Mesenchymal stem cell (in vitro differentiated cells and primary cell): ENCODE results near the gene SETD3.
A peak's percentile ranks its signal among the peaks of the same experiment; 100 is the strongest.

ENCODE experiments used
- DNase-seq: peaks from one replicate; pipeline ENCODE4 v3.0.0-alpha.2; 2013
- H2AFZ ChIP-seq: one replicate; pipeline ENCODE4 v1.6.1; 2013; ENCODE audit warnings: low read depth, mild to moderate bottlenecking, control low read depth, inconsistent platforms, low read length, moderate library complexity
- H2AK5ac ChIP-seq: 2 replicates; pipeline ENCODE4 v1.6.1; 2013; ENCODE audit warnings: low read length, moderate library complexity, mild to moderate bottlenecking, inconsistent platforms; ENCODE audit not compliant: severe bottlenecking
- H2BK120ac ChIP-seq: one replicate; pipeline ENCODE4 v1.6.1; 2013; ENCODE audit warnings: low read depth, mild to moderate bottlenecking, inconsistent platforms, low read length, moderate library complexity
- H2BK12ac ChIP-seq, 2 experiments: one replicate each; pipeline ENCODE4 v1.6.1; 2013; ENCODE audit warnings: inconsistent platforms in 2 of 2, low read length in 2 of 2, mild to moderate bottlenecking in 2 of 2, moderate library complexity in 2 of 2, control low read depth in 1 of 2
- H2BK15ac ChIP-seq: one replicate; pipeline ENCODE4 v1.6.1; 2013; ENCODE audit warnings: mild to moderate bottlenecking, low read depth, inconsistent platforms; ENCODE audit not compliant: poor library complexity, severe bottlenecking
- H2BK5ac ChIP-seq: 2 replicates; pipeline ENCODE4 v1.6.1; 2013; ENCODE audit warnings: low read depth, mild to moderate bottlenecking, low read length, control low read depth, inconsistent platforms; ENCODE audit not compliant: poor library complexity, severe bottlenecking
- H3K14ac ChIP-seq, 2 experiments: one replicate each; pipeline ENCODE4 v1.6.1; 2013; ENCODE audit warnings: inconsistent platforms in 2 of 2, low read length in 2 of 2, control low read depth in 1 of 2, mild to moderate bottlenecking in 1 of 2, moderate library complexity in 1 of 2
- H3K18ac ChIP-seq, 2 experiments: one replicate each; pipeline ENCODE4 v1.6.1; 2013; ENCODE audit warnings: inconsistent platforms in 2 of 2, low read length in 2 of 2, control low read depth in 1 of 2, low read depth in 1 of 2, mild to moderate bottlenecking in 1 of 2
- H3K23ac ChIP-seq, 2 experiments: one replicate each; pipeline ENCODE4 v1.6.1; 2013; ENCODE audit warnings: inconsistent platforms in 2 of 2, low read length in 2 of 2, mild to moderate bottlenecking in 2 of 2, moderate library complexity in 2 of 2, control low read depth in 1 of 2
- H3K27ac ChIP-seq: 2 replicates; pipeline ENCODE4 v1.5.1; 2013; ENCODE audit warnings: mild to moderate bottlenecking, moderate library complexity, low read length, control low read depth, inconsistent platforms; ENCODE audit not compliant: poor library complexity, severe bottlenecking
- H3K27me3 ChIP-seq, 2 experiments: 2 replicates each; pipeline versions ENCODE4 v1.6.1 to v1.7.0; 2013; ENCODE audit warnings: low read length in 2 of 2, mild to moderate bottlenecking in 2 of 2, moderate library complexity in 2 of 2, control low read depth in 1 of 2, inconsistent platforms in 1 of 2; ENCODE audit not compliant: control insufficient read depth in 1 of 2, insufficient read depth in 1 of 2
- H3K36me3 ChIP-seq, 2 experiments: 2 replicates each; pipeline versions ENCODE4 v1.6.1 to v1.7.0; 2013; ENCODE audit warnings: low read length in 2 of 2, control low read depth in 1 of 2, inconsistent platforms in 1 of 2, low read depth in 1 of 2, mild to moderate bottlenecking in 1 of 2; ENCODE audit not compliant: insufficient read depth in 2 of 2, control insufficient read depth in 1 of 2
- H3K4ac ChIP-seq, 2 experiments: one replicate each; pipeline ENCODE4 v1.6.1; 2013; ENCODE audit warnings: inconsistent platforms in 2 of 2, low read length in 2 of 2, mild to moderate bottlenecking in 2 of 2, moderate library complexity in 2 of 2, control low read depth in 1 of 2, low read depth in 1 of 2
- H3K4me1 ChIP-seq: 2 replicates; pipeline ENCODE4 v1.6.1; 2013; ENCODE audit warnings: low read depth, low read length, control low read depth; ENCODE audit not compliant: control insufficient read depth, insufficient read depth
- H3K4me2 ChIP-seq: 2 replicates; pipeline ENCODE4 v1.6.1; 2013; ENCODE audit warnings: low read length, mild to moderate bottlenecking, inconsistent platforms; ENCODE audit not compliant: poor library complexity, severe bottlenecking
- H3K4me3 ChIP-seq, 2 experiments: 2 replicates each; pipeline versions ENCODE4 v1.5.1 to v1.7.0; 2013; ENCODE audit warnings: low read length in 2 of 2, mild to moderate bottlenecking in 2 of 2, control low read depth in 1 of 2, low read depth in 1 of 2; ENCODE audit not compliant: insufficient read depth in 1 of 2
- H3K79me1 ChIP-seq: replicated peaks from 2 replicates; pipeline ENCODE4 v1.6.1; 2013; ENCODE audit warnings: mild to moderate bottlenecking, control low read depth, low read length, inconsistent platforms; ENCODE audit not compliant: poor library complexity, severe bottlenecking
- H3K9ac ChIP-seq: 2 replicates; pipeline ENCODE4 v1.7.0; 2013; ENCODE audit warnings: mild to moderate bottlenecking, low read length, moderate library complexity
- H3K9me3 ChIP-seq: 2 replicates; pipeline ENCODE4 v1.7.0; 2013; ENCODE audit warnings: mild to moderate bottlenecking, low read length; ENCODE audit not compliant: control insufficient read depth
- H4K8ac ChIP-seq: one replicate; pipeline ENCODE4 v1.6.1; 2013; ENCODE audit warnings: inconsistent platforms, mild to moderate bottlenecking, low read length, moderate library complexity
- H4K91ac ChIP-seq: one replicate; pipeline ENCODE4 v1.6.1; 2013; ENCODE audit warnings: mild to moderate bottlenecking, low read length, inconsistent platforms
- whole genome bisulfite sequencing: methylation state at CpG from one replicate; pipeline ENCODE4 v1.1.7; 2013; ENCODE audit warnings: mixed read lengths; 5-methylcytosine and 5-hydroxymethylcytosine counted together

The SETD3 gene

DNA sequence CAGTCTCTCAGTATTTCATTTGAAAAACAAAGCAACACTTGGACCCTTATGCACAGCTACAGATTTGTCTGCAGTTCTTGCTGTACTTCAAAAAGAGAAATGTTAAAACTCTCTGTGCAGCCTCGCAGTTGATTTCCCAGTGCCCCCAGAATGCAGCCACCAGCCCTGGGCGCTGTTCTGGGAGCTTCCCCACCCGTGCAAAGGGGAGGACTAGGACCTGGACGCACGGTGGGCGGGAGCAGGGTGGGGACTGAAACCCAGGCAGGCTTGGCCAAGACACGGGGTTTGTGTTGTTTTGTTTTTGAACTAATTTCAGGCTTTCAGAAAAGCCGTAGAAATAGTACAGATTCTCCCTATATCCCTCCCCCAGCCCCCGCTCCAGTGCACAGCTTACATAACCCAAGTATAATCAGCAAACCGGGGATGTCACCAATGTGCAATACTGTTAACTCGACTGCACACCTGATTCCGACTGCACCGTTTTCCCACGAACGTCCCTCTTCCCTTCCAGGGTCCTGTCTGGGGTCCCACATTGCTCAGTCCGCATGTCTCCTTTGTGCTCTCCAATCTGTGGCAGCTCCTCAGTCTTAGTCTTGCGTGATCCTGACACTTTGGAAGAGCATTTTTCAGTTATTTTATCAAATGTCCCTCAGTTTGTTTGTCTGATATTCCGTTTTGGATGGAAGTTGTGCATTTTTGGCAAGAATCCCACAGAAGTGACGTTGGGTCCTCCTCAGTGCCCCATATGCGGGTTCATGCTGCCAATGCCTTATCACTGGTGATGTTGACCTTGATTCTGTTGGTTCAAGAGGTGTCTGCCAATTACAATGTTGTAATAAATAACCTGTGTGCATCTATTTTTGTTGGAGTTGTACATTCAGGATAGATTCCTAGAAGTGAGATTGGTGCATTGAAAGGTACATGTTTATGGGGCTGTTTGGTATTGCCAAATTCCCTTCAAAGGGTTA is 95.9 kb downstream of the SETD3 start:
- no peak for DNase-seq
- no peak overlapping the region for H3K4ac ChIP-seq
- no peak overlapping the region for H2AK5ac ChIP-seq
- no peak overlapping the region for H4K8ac ChIP-seq
- H3K4me1 ChIP-seq = peaks cover 11% of the 10 kb centered on the region
- no peak overlapping the region for H3K14ac ChIP-seq
- no peak overlapping the region for H3K27ac ChIP-seq
- H3K79me1 ChIP-seq = peaks cover 1% of the 10 kb centered on the region
- H3K36me3 ChIP-seq = no peaks in the 10 kb centered on the region
- no peak overlapping the region for H2BK5ac ChIP-seq
- H2BK15ac ChIP-seq = no peak overlapping the region
- H2BK120ac ChIP-seq = no peak overlapping the region
- no peak overlapping the region for H3K9ac ChIP-seq
- H3K23ac ChIP-seq = no peak overlapping the region
- H4K91ac ChIP-seq = no peak overlapping the region
- peaks cover 23 to 67% of the 10 kb centered on the region in 2 experiments for H3K27me3 ChIP-seq
- 85% methylated on average over 20 of the region's 20 CpGs for WGBS
- H3K4me3 ChIP-seq = no peak overlapping the region
- H3K4me2 ChIP-seq = no peak overlapping the region
- peaks cover 4% of the 10 kb centered on the region for H3K9me3 ChIP-seq
- no peak overlapping the region for H2BK12ac ChIP-seq
- no peak overlapping the region for H3K18ac ChIP-seq
- H2AFZ ChIP-seq = no peak overlapping the region

DNA sequence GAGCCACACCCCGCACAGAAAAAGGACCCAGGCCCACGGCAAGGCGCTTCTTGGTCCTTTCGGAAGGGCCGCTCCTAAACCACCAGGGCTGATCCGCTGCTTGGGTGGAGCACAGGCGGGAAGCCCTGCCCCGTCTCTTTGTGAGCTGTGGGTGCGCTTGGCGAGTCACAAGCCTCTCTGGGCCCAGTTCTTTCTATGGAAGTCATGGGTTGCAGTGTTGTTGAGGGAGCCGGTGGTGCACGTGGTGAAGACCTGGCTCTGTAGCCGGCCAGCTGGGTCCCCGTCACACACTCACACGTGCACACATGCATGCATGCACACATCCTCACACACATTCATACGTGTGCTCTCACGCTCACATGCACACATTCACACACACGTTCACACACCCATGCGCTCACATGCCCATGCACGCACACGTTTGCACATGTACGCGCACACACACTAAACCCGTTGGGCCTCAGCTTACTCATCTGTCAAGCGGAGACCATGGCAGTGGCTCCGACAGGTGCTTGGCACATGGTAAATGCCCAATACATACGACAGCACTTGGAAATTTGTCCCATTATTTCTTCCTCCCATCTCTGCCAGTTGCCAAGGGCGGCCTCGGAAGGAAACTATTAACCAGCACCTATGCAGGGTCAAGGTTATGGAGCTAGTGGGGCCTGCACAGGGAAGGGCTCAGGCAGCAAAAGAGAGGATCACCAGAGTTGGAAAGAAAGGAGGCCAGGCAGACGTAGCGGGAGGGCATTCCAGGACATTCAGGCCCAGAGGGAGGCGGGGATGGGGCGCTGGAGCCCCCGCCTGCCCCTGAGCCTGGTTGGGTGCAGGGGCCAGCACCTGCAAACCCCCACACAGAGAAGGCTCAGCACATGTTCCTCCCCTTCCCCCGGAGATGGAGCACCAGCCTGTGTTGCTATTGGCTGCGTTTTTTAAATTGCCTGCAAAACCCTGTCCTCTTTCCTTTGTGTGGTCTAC is 96.9 kb downstream of the SETD3 start:
- no peak overlapping the region for H4K8ac ChIP-seq
- 93% methylated on average over 35 of the region's 36 CpGs for WGBS
- no peak overlapping the region for H2AK5ac ChIP-seq
- H2BK12ac ChIP-seq = no peak overlapping the region
- H2BK5ac ChIP-seq = no peak overlapping the region
- peaks cover 4% of the 10 kb centered on the region for H3K9me3 ChIP-seq
- no peak overlapping the region for H2BK120ac ChIP-seq
- no peak overlapping the region for H3K14ac ChIP-seq
- no peak overlapping the region for H3K27ac ChIP-seq
- peaks cover 9% of the 10 kb centered on the region for H3K4me1 ChIP-seq
- H4K91ac ChIP-seq = no peak overlapping the region
- H3K9ac ChIP-seq = no peak overlapping the region
- no peak overlapping the region for H3K4me2 ChIP-seq
- peaks cover 23 to 67% of the 10 kb centered on the region in 2 experiments for H3K27me3 ChIP-seq
- no peak overlapping the region for H3K23ac ChIP-seq
- no peak for DNase-seq
- H3K79me1 ChIP-seq = no peaks in the 10 kb centered on the region
- H2AFZ ChIP-seq = no peak overlapping the region
- H3K36me3 ChIP-seq = no peaks in the 10 kb centered on the region
- no peak overlapping the region for H3K18ac ChIP-seq
- no peak overlapping the region for H3K4me3 ChIP-seq
- H2BK15ac ChIP-seq = no peak overlapping the region
- H3K4ac ChIP-seq = no peak overlapping the region

DNA sequence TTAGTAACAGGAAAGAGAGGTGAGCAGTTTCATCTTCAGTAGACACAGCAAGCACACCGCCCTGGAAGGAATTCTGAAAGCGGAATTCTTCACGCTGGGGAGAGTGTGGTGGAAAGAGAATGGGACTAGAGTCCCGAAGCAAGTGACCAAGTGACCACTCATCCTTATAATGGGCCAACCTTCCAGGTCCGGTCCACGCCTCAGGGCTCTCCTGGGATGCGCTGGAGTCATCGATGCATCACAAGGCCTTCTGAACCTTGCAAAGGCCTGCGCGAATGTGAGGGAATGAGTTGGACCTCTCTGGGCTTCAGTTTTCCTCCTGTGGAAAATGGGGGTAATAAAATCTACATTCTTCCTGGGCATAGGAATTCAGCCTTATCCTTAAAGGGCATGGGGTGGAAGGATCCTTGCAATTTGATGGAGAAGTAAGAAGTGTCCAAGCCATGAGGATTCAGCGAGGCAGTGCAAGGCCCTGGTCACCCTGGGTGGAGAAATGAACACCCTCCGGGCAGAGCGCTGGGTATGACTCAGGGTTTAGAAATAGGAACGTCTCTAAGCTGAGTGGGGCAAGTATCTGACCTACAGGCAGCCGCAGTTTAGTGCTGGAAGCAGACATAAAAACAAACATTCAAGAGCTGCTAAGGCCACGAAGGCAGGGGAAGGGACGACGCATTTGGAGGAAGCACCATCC is 97.7 kb downstream of the SETD3 start:
- Histone ChIP-seq H3K9me3 (peaks cover 4% of the 10 kb centered on the region), H3K4me1 (peaks cover 12% of the 10 kb centered on the region), H3K36me3 (no peaks in the 10 kb centered on the region), H2AK5ac (no peak overlapping the region), H3K4me2 (no peak overlapping the region), H2BK12ac (no peak overlapping the region), H3K23ac (no peak overlapping the region), H4K91ac (no peak overlapping the region), H4K8ac (no peak overlapping the region), H3K27me3 (peaks cover 23 to 67% of the 10 kb centered on the region in 2 experiments), H3K4ac (no peak overlapping the region), H3K79me1 (no peaks in the 10 kb centered on the region), H3K9ac (no peak overlapping the region), H3K27ac (no peak overlapping the region), H2BK5ac (no peak overlapping the region), H3K4me3 (no peak overlapping the region), H2BK15ac (no peak overlapping the region), H2BK120ac (no peak overlapping the region), H3K14ac (no peak overlapping the region), H2AFZ (no peak overlapping the region), H3K18ac (no peak overlapping the region)
- 83% methylated on average over 18 of the region's 18 CpGs for WGBS
- DNase-seq = peak; percentile 62
